ENCODE measurements around the gene TMEM150A.

TMEM150A gene

GRCh38 chr2:85579266-85579935 is 23.1 kb downstream of the TMEM150A start:
- H3K79me2 ChIP-seq (ENCODE audit: low read length), result no peaks in the 10 kb centered on the region
- H3K27ac ChIP-seq (ENCODE audit: low read length), result no peak overlapping the region
- H3K27me3 ChIP-seq (ENCODE audit: low read depth, low read length), result no peaks in the 10 kb centered on the region
- peaks cover 19% of the 10 kb centered on the region for H3K4me1 ChIP-seq (ENCODE audit: low read length)
- H2AFZ ChIP-seq (ENCODE audit: low read depth, low read length), result no peak overlapping the region; the same call in 1 of the 2 replicates
- no peaks in the 10 kb centered on the region for H4K20me1 ChIP-seq (ENCODE audit: insufficient read depth, low read length)
- H3K4me3 ChIP-seq (ENCODE audit: low read length), result no peak overlapping the region
- H3K4me2 ChIP-seq (ENCODE audit: low read length), result peak overlapping the region; percentile 78; the same call in 1 of the 2 replicates
- peak overlapping the region; percentile 59; the same call in 1 of the 2 replicates for H3K9ac ChIP-seq (ENCODE audit: low read length)
- H3K36me3 ChIP-seq (replicated peaks; ENCODE audit: low read depth, low read length), result no peaks in the 10 kb centered on the region
- H3K9me3 ChIP-seq (ENCODE audit: insufficient read depth, low read length), result no peaks in the 10 kb centered on the region
- no peak for TF ChIP-seq CTCF (IDR thresholded peaks at IDR 0.05; ENCODE audit: low read depth, low read length)
- no peak for TF ChIP-seq EZH2phosphoT487 (IDR thresholded peaks at IDR 0.05; ENCODE audit: low read depth)

- Histone ChIP-seq H3K9me3 (ENCODE audit: insufficient read depth, low read length) (no peaks in the 10 kb centered on the region), H4K20me1 (ENCODE audit: insufficient read depth, low read length) (no peaks in the 10 kb centered on the region), H3K4me2 (ENCODE audit: low read length) (peak overlapping the region; percentile 78), H3K4me3 (ENCODE audit: low read length) (peak overlapping the region; percentile 75), H3K27me3 (ENCODE audit: low read depth, low read length) (no peaks in the 10 kb centered on the region), H2AFZ (ENCODE audit: low read depth, low read length) (peak overlapping the region; percentile 71; the same call in 1 of the 2 replicates), H3K27ac (ENCODE audit: low read length) (no peak overlapping the region), H3K9ac (ENCODE audit: low read length) (peak overlapping the region; percentile 59), H3K4me1 (ENCODE audit: low read length) (peaks cover 19% of the 10 kb centered on the region), H3K36me3 (replicated peaks; ENCODE audit: low read depth, low read length) (no peaks in the 10 kb centered on the region), H3K79me2 (ENCODE audit: low read length) (no peaks in the 10 kb centered on the region)
- no peak for TF ChIP-seq CTCF (IDR thresholded peaks at IDR 0.05; ENCODE audit: low read depth, low read length)
These were observed 24.0 kb downstream of the TMEM150A start for GRCh38 chr2:85578243-85579180.

- Histone ChIP-seq H3K4me2 (ENCODE audit: low read length) (peak within 1 kb of the TSS; percentile 78), H3K9me3 (ENCODE audit: insufficient read depth, low read length) (no peaks in the 10 kb centered on the region), H3K36me3 (replicated peaks; ENCODE audit: low read depth, low read length) (no peaks in the 10 kb centered on the region), H2AFZ (ENCODE audit: low read depth, low read length) (peak within 1 kb of the TSS; percentile 71), H3K27me3 (ENCODE audit: low read depth, low read length) (no peaks in the 10 kb centered on the region), H4K20me1 (ENCODE audit: insufficient read depth, low read length) (no peaks in the 10 kb centered on the region), H3K79me2 (ENCODE audit: low read length) (no peaks in the 10 kb centered on the region), H3K27ac (ENCODE audit: low read length) (no peak within 1 kb of the TSS), H3K9ac (ENCODE audit: low read length) (peak within 1 kb of the TSS; percentile 59), H3K4me3 (ENCODE audit: low read length) (peak within 1 kb of the TSS; percentile 75), H3K4me1 (ENCODE audit: low read length) (peaks cover 19% of the 10 kb centered on the region)
- TF ChIP-seq EZH2phosphoT487 (IDR thresholded peaks at IDR 0.05; ENCODE audit: low read depth) (no peak), CTCF (IDR thresholded peaks at IDR 0.05; ENCODE audit: low read depth, low read length) (no peak)
These were observed 24.9 kb downstream of the TMEM150A start, which contains the start of gene VAMP8 for GRCh38 chr2:85577386-85578242. Gene VAMP8 (plus strand): TSS chr2:85577586. CDS start chr2:85577647, 61 bp downstream.
